ENCODE data around the gene POU6F2. TPM values are rescaled to one million over a fixed set of nuclear protein-coding genes. Genes with fewer than 3 reads are reported as not detected.

POU6F2 gene
- total RNA-seq, 1 experiment from 2014 or later: 3.9 TPM

- BruUV-seq (replicated peaks): no TSS peak
- ChIA-PET CTCF (no interaction called here), POLR2A (no interaction called here)
- Histone ChIP-seq H3K27me3 (replicated peaks; ENCODE audit: control insufficient read depth, insufficient read depth, low read length) (peaks cover 2% of the 10 kb centered on the region; the same call in 1 of the 2 replicates), H3K36me3 (ENCODE audit: control insufficient read depth, insufficient read depth, low read length) (no peaks in the 10 kb centered on the region), H3K9me3 (no peaks in the 10 kb centered on the region), H3K4me1 (no peaks in the 10 kb centered on the region), H3K4me3 (ENCODE audit: low read depth, low read length) (no peak overlapping the region)
- Mint-ChIP-seq H3K4me3 (ENCODE audit: unreplicated experiment) (no peak overlapping the region), H3K27me3 (ENCODE audit: insufficient read depth, unreplicated experiment) (peaks cover 11% of the 10 kb centered on the region), H3K27ac (ENCODE audit: unreplicated experiment) (no peak overlapping the region), H3K4me1 (ENCODE audit: low read depth, unreplicated experiment) (no peaks in the 10 kb centered on the region), H3K36me3 (ENCODE audit: insufficient read depth, unreplicated experiment) (no peaks in the 10 kb centered on the region), H3K9me3 (ENCODE audit: unreplicated experiment) (no peaks in the 10 kb centered on the region)
- DNase-seq: no peak
- TF ChIP-seq, protein P1, sequence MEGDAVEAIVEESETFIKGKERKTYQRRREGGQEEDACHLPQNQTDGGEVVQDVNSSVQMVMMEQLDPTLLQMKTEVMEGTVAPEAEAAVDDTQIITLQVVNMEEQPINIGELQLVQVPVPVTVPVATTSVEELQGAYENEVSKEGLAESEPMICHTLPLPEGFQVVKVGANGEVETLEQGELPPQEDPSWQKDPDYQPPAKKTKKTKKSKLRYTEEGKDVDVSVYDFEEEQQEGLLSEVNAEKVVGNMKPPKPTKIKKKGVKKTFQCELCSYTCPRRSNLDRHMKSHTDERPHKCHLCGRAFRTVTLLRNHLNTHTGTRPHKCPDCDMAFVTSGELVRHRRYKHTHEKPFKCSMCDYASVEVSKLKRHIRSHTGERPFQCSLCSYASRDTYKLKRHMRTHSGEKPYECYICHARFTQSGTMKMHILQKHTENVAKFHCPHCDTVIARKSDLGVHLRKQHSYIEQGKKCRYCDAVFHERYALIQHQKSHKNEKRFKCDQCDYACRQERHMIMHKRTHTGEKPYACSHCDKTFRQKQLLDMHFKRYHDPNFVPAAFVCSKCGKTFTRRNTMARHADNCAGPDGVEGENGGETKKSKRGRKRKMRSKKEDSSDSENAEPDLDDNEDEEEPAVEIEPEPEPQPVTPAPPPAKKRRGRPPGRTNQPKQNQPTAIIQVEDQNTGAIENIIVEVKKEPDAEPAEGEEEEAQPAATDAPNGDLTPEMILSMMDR (IDR thresholded peaks at IDR 0.05; ENCODE audit: insufficient read depth in 1 of 2, low read depth in 1 of 2, low read length in 1 of 2, severe bottlenecking in 1 of 2, unreplicated experiment in 1 of 2): no peak
- intact Hi-C loops (cut with micrococcal nuclease; ENCODE audit: unreplicated experiment): no loop called here
Measured at GRCh38 chr7:39164887-39165286, 187.2 kb downstream of the POU6F2 start.

GRCh38 chr7:39168403-39169098 is 190.8 kb downstream of the POU6F2 start:
- no peak overlapping the region for H3K27ac Mint-ChIP-seq (ENCODE audit: unreplicated experiment)
- intact Hi-C loops (cut with micrococcal nuclease; ENCODE audit: unreplicated experiment): no loop called here
- POLR2A ChIA-PET: no interaction called here
- H3K9me3 Mint-ChIP-seq (ENCODE audit: unreplicated experiment): no peaks in the 10 kb centered on the region
- H3K4me1 ChIP-seq: 0 out of 2 replicates have a peak, but pooled peaks cover 3% of the 10 kb centered on the region
- no peaks in the 10 kb centered on the region for H3K36me3 Mint-ChIP-seq (ENCODE audit: insufficient read depth, unreplicated experiment)
- no peaks in the 10 kb centered on the region for H3K36me3 ChIP-seq (ENCODE audit: control insufficient read depth, insufficient read depth, low read length)
- H3K27me3 Mint-ChIP-seq (ENCODE audit: insufficient read depth, unreplicated experiment): peaks cover 2% of the 10 kb centered on the region
- H3K27me3 ChIP-seq (replicated peaks; ENCODE audit: control insufficient read depth, insufficient read depth, low read length): peaks cover 2% of the 10 kb centered on the region; the same call in 1 of the 2 replicates
- no peak overlapping the region for H3K4me3 ChIP-seq (ENCODE audit: low read depth, low read length)
- no peak overlapping the region for H3K4me3 Mint-ChIP-seq (ENCODE audit: unreplicated experiment)
- H3K4me1 Mint-ChIP-seq (ENCODE audit: low read depth, unreplicated experiment): no peaks in the 10 kb centered on the region
- TF ChIP-seq, protein P1 (IDR thresholded peaks at IDR 0.05; ENCODE audit: insufficient read depth in 1 of 2, low read depth in 1 of 2, low read length in 1 of 2, severe bottlenecking in 1 of 2, unreplicated experiment in 1 of 2): no peak
- CTCF ChIA-PET: no interaction called here
- no peaks in the 10 kb centered on the region for H3K9me3 ChIP-seq
- BruUV-seq (replicated peaks): no TSS peak
- DNase-seq: no peak

- H3K4me1 Mint-ChIP-seq (ENCODE audit: low read depth, unreplicated experiment): no peaks in the 10 kb centered on the region
- TF ChIP-seq, protein P1 (IDR thresholded peaks at IDR 0.05; ENCODE audit: insufficient read depth in 1 of 2, low read depth in 1 of 2, low read length in 1 of 2, severe bottlenecking in 1 of 2, unreplicated experiment in 1 of 2): no peak
- Histone ChIP-seq H3K36me3 (ENCODE audit: control insufficient read depth, insufficient read depth, low read length) (no peaks in the 10 kb centered on the region), H3K9me3 (no peaks in the 10 kb centered on the region), H3K4me1 (0 out of 2 replicates have a peak, but pooled peaks cover 3% of the 10 kb centered on the region), H3K27me3 (replicated peaks; ENCODE audit: control insufficient read depth, insufficient read depth, low read length) (no peaks in the 10 kb centered on the region), H3K4me3 (ENCODE audit: low read depth, low read length) (no peak overlapping the region)
- H3K9me3 Mint-ChIP-seq (ENCODE audit: unreplicated experiment): no peaks in the 10 kb centered on the region
- ChIA-PET POLR2A (no interaction called here), CTCF (no interaction called here)
- H3K36me3 Mint-ChIP-seq (ENCODE audit: insufficient read depth, unreplicated experiment): no peaks in the 10 kb centered on the region
- intact Hi-C loops (cut with micrococcal nuclease; ENCODE audit: unreplicated experiment): no loop called here
- no peak for DNase-seq
- no peak overlapping the region for H3K27ac Mint-ChIP-seq (ENCODE audit: unreplicated experiment)
- peaks cover 2% of the 10 kb centered on the region for H3K27me3 Mint-ChIP-seq (ENCODE audit: insufficient read depth, unreplicated experiment)
- BruUV-seq (replicated peaks): no TSS peak
- H3K4me3 Mint-ChIP-seq (ENCODE audit: unreplicated experiment): no peak overlapping the region
Measured at GRCh38 chr7:39172137-39172536, 194.4 kb downstream of the POU6F2 start.

All from Caco-2 (cell line).